ENCODE results near the gene SAMD4A.

The SAMD4A gene

GRCh38 chr14:54660604-54661111 is 93.7 kb downstream of the SAMD4A start:
- DNase-seq (ENCODE audit: low read depth), result no peak

GRCh38 chr14:54662491-54663133 is 95.7 kb downstream of the SAMD4A start:
- no peak for DNase-seq (ENCODE audit: low read depth)

- DNase-seq (ENCODE audit: low read depth), result no peak
Measured at GRCh38 chr14:54664961-54665360, 98.0 kb downstream of the SAMD4A start.

GRCh38 chr14:54665946-54666345 is 99.0 kb downstream of the SAMD4A start:
- no peak for DNase-seq (ENCODE audit: low read depth)

- DNase-seq (ENCODE audit: low read depth), result no peak
Measured at GRCh38 chr14:54667026-54667744, 100.3 kb downstream of the SAMD4A start.

- DNase-seq (ENCODE audit: low read depth), result no peak
Measured at GRCh38 chr14:54667764-54668163, 100.8 kb downstream of the SAMD4A start.

GRCh38 chr14:54669721-54670561 is 103.0 kb downstream of the SAMD4A start:
- DNase-seq (ENCODE audit: low read depth), result no peak

- no peak for DNase-seq (ENCODE audit: low read depth)
Measured at GRCh38 chr14:54671537-54671936, 104.6 kb downstream of the SAMD4A start.

- DNase-seq (ENCODE audit: low read depth), result no peak
Measured at GRCh38 chr14:54672181-54672580, 105.3 kb downstream of the SAMD4A start.

GRCh38 chr14:54672688-54673087 is 105.8 kb downstream of the SAMD4A start:
- no peak for DNase-seq (ENCODE audit: low read depth)

GRCh38 chr14:54673193-54674045 is 106.5 kb downstream of the SAMD4A start:
- DNase-seq (ENCODE audit: low read depth), result no peak

GRCh38 chr14:54674046-54674741 is 107.3 kb downstream of the SAMD4A start:
- no peak for DNase-seq (ENCODE audit: low read depth)

- no peak for DNase-seq (ENCODE audit: low read depth)
Measured at GRCh38 chr14:54675236-54676128, 108.6 kb downstream of the SAMD4A start.

GRCh38 chr14:54676812-54677708 is 110.1 kb downstream of the SAMD4A start:
- no peak for DNase-seq (ENCODE audit: low read depth)

GRCh38 chr14:54680651-54681050 is 113.7 kb downstream of the SAMD4A start:
- no peak for DNase-seq (ENCODE audit: low read depth)

GRCh38 chr14:54681811-54682261 is 114.9 kb downstream of the SAMD4A start:
- DNase-seq (ENCODE audit: low read depth), result no peak

GRCh38 chr14:54682578-54682977 is 115.7 kb downstream of the SAMD4A start:
- no peak for DNase-seq (ENCODE audit: low read depth)

- no peak for DNase-seq (ENCODE audit: low read depth)
Measured at GRCh38 chr14:54683882-54684794, 117.2 kb downstream of the SAMD4A start.

Data from stimulated activated CD8-positive, alpha-beta memory T cell treated with anti-CD3 and anti-CD28 coated beads, Interleukin-4, amount 100 ng/mL, for 24 hours (primary cell).